ENCODE results near the gene MOG. TPM values are rescaled to one million over a fixed set of nuclear protein-coding genes. Genes with fewer than 3 reads are reported as not detected.

MOG gene
- total RNA-seq: not detected

DNA sequence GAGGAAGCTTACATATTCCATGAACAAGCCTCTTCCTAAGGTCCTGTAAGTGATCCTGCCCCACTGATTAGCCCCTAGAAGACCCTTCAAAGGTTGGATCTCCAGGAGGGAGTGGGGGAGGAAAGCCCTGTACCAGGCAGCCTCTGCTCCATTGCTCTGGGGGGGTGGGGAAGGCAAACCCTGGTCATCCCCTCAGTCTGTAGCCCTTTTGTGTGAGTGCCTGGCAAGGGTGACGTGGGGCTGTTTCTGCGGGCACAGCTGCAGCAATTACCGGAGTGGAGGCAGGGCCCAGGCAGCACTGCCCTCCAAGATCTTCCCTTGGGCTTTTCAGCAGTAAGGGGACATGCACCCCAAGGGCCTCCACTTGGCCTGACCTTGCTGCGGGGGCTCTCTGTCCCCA is at the start of gene MOG:
MOG (plus strand) TSS at position 295 of the 400 bp plus-strand sequence. CDS start 118 bp downstream, outside the sequence.
- POLR2A ChIA-PET: no interaction called here

DNA sequence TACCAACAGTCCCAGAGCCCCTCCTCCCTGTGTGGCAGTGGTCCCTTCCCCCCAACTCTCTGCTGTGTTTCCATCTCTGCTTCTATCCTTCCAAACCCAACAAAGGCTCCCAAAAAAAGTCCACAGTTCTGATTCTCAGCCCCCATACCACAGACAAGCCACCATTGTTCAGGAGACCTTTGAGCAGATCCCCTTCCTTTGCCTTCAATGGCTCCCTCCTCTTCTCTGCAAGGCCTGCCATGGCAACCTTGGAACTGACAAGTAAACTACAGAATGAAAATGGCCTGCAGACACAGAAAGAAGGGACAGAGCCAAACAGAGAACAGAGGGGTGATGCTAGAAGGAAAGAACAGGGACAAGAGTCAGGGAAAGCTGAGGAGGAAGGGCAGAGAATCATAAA is 48.8 kb upstream of the MOG start:
- no peak for TF ChIP-seq CTCF (IDR thresholded peaks at IDR 0.05)
- Mint-ChIP-seq H3K4me1 (ENCODE audit: low read depth) (no peaks in the 10 kb centered on the region), H3K9me3 (no peaks in the 10 kb centered on the region), H3K36me3 (ENCODE audit: low read depth) (peaks cover 2% of the 10 kb centered on the region), H3K4me3 (no peak overlapping the region), H3K27ac (no peak overlapping the region), H3K27me3 (no peaks in the 10 kb centered on the region)
- DNase-seq: no peak
- ATAC-seq: no peak
- ChIA-PET POLR2A (no interaction called here), CTCF (no interaction called here)
- intact Hi-C loops (cut with micrococcal nuclease): no loop called here

More for the DNA sequence above, at the start of gene MOG:
- TF ChIP-seq CTCF (IDR thresholded peaks at IDR 0.05): no peak
- H3K36me3 Mint-ChIP-seq (ENCODE audit: low read depth): no peaks in the 10 kb centered on the region
- H3K27ac Mint-ChIP-seq: no peak within 1 kb of the TSS
- no peak within 1 kb of the TSS for H3K4me3 Mint-ChIP-seq
- H3K9me3 Mint-ChIP-seq: no peaks in the 10 kb centered on the region
- intact Hi-C loops (cut with micrococcal nuclease): no loop called here
- CTCF ChIA-PET: no interaction called here
- no peak for ATAC-seq
- no peaks in the 10 kb centered on the region for H3K4me1 Mint-ChIP-seq (ENCODE audit: low read depth)
- H3K27me3 Mint-ChIP-seq: peaks cover 21% of the 10 kb centered on the region
- DNase-seq: no peak

DNA sequence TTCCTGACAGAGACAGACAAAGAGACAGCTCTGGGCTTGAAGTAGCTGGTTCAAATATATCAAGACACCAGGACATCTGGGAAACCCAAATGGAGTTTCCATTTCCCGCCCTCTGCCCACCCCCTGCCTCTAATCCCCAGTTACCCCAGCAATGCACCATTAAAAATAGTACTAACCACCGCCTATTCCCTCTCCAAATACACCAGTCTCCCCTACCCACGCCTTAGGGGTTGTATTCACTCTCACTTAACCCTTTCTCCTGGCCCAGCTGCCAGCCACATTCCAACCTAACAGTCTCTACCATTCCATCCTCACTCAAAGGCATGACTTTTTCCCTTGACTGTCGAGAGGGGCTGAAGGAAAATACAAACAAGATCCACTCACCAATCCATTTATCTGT is 46.4 kb upstream of the MOG start:
- Mint-ChIP-seq H3K27me3 (no peaks in the 10 kb centered on the region), H3K9me3 (no peaks in the 10 kb centered on the region), H3K36me3 (ENCODE audit: low read depth) (peaks cover 4% of the 10 kb centered on the region), H3K4me3 (no peak overlapping the region), H3K27ac (no peak overlapping the region), H3K4me1 (ENCODE audit: low read depth) (no peaks in the 10 kb centered on the region)
- no peak for TF ChIP-seq CTCF (IDR thresholded peaks at IDR 0.05)
- ATAC-seq: no peak
- intact Hi-C loops (cut with micrococcal nuclease): no loop called here
- ChIA-PET POLR2A (no interaction called here), CTCF (interaction anchor here (2.4 kb wide), 1 partner anchor 43 kb away, joined by 8 read pairs; no protein-coding TSS in a partner anchor)
- no peak for DNase-seq

- POLR2A ChIA-PET: interaction anchor here (0.6 kb wide), 1 partner anchor 512 kb away, joined by 4 read pairs; no protein-coding TSS in a partner anchor
- H3K36me3 Mint-ChIP-seq (ENCODE audit: low read depth): peaks cover 4% of the 10 kb centered on the region
- CTCF ChIA-PET: interaction anchor here (1.3 to 2.4 kb wide), 3 partner anchors 10 to 42 kb away, joined by 3 to 8 read pairs (median 5); no protein-coding TSS in a partner anchor
These were observed 45.5 kb upstream of the MOG start for GRCh38 chr6:29611426-29611825.

More at GRCh38 chr6:29611426-29611825, 45.5 kb upstream of the MOG start:
- H3K4me3 Mint-ChIP-seq: no peak overlapping the region
- no peaks in the 10 kb centered on the region for H3K4me1 Mint-ChIP-seq (ENCODE audit: low read depth)
- no peaks in the 10 kb centered on the region for H3K9me3 Mint-ChIP-seq
- H3K27me3 Mint-ChIP-seq: no peaks in the 10 kb centered on the region
- no peak overlapping the region for H3K27ac Mint-ChIP-seq
- TF ChIP-seq CTCF (IDR thresholded peaks at IDR 0.05): no peak
- DNase-seq (no peak), ATAC-seq (no peak)
- intact Hi-C loops (cut with micrococcal nuclease): no loop called here
